Activated T-helper 1 cell treated with anti-CD3 and anti-CD28 coated beads, Interleukin-12 subunit alpha, Interleukin-12 subunit beta, Interleukin-2, Interleukin-4 antibody, amounts not matched to agents 30 ng/mL and 10 ng/mL and 1 ng/mL, durations not matched to agents 14 hours and 24 hours and 36 hours (primary cell): Measurements from ENCODE around the gene CPHXL2. TPM values are rescaled to one million over a fixed set of nuclear protein-coding genes. Genes with fewer than 3 reads are reported as not detected.
A peak's percentile ranks its signal among the peaks of the same experiment; 100 is the strongest.

Source experiments
- DNase-seq: peaks from one replicate; pipeline ENCODE4 v3.0.0; 2021; ENCODE audit warnings: low spot score
- H3K27ac Mint-ChIP-seq: one replicate; pipeline ENCODE4 v1.8.0; 2021; ENCODE audit warnings: mild to moderate bottlenecking, mixed read lengths
- H3K27me3 Mint-ChIP-seq: one replicate; pipeline ENCODE4 v1.8.0; 2022; ENCODE audit warnings: mild to moderate bottlenecking, moderate library complexity, mixed read lengths; ENCODE audit not compliant: insufficient read depth
- H3K36me3 Mint-ChIP-seq: one replicate; pipeline ENCODE4 v1.8.0; 2021; ENCODE audit warnings: low read depth, mixed read lengths
- H3K4me1 Mint-ChIP-seq: one replicate; pipeline ENCODE4 v1.8.0; 2021; ENCODE audit warnings: low read depth, mixed read lengths
- H3K4me3 Mint-ChIP-seq: one replicate; pipeline ENCODE4 v1.8.0; 2021; ENCODE audit warnings: mild to moderate bottlenecking, moderate library complexity, mixed read lengths
- H3K9me3 Mint-ChIP-seq: one replicate; pipeline ENCODE4 v1.8.0; 2021; ENCODE audit warnings: mixed read lengths
- intact Hi-C: fragments of 100-400 bp; cut with micrococcal nuclease; formaldehyde crosslinking; loops from one replicate; pipeline ENCODE4 v1.15.1; 2024
- total RNA-seq: library from RNA; stranded (reverse); gene quantifications from 2 replicates; pipeline ENCODE4 v1.2.3, GENCODE V29; 2022

CPHXL2 gene
- total RNA-seq, 1 donor from 2014 or later, result not detected

- H3K4me3 Mint-ChIP-seq, result no peak overlapping the region
- DNase-seq, result no peak
- H3K27ac Mint-ChIP-seq, result peak overlapping the region; percentile 84
- H3K4me1 Mint-ChIP-seq, result peaks cover 35% of the 10 kb centered on the region
- intact Hi-C loops, result loop anchor here (10.0 kb wide), 1 partner anchor 644 kb away; the partner anchor contains the start of gene WDR59
- H3K36me3 Mint-ChIP-seq, result peaks cover 79% of the 10 kb centered on the region
- no peaks in the 10 kb centered on the region for H3K9me3 Mint-ChIP-seq
- no peaks in the 10 kb centered on the region for H3K27me3 Mint-ChIP-seq
Measured at GRCh38 chr16:75629132-75629531, 47.7 kb downstream of the CPHXL2 start.

GRCh38 chr16:75628351-75628750 lies 48.5 kb downstream of the CPHXL2 start:
- no peaks in the 10 kb centered on the region for H3K9me3 Mint-ChIP-seq
- peak overlapping the region; percentile 15 for H3K4me3 Mint-ChIP-seq
- H3K27me3 Mint-ChIP-seq, result no peaks in the 10 kb centered on the region
- intact Hi-C loops, result loop anchor here (10.0 kb wide), 1 partner anchor 644 kb away; the partner anchor contains the start of gene WDR59
- H3K36me3 Mint-ChIP-seq, result peaks cover 72% of the 10 kb centered on the region
- peak overlapping the region; percentile 81 for H3K27ac Mint-ChIP-seq
- DNase-seq, result no peak
- H3K4me1 Mint-ChIP-seq, result peaks cover 37% of the 10 kb centered on the region

GRCh38 chr16:75627851-75628250 lies 49.0 kb downstream of the CPHXL2 start:
- peaks cover 40% of the 10 kb centered on the region for H3K4me1 Mint-ChIP-seq
- no peaks in the 10 kb centered on the region for H3K27me3 Mint-ChIP-seq
- H3K9me3 Mint-ChIP-seq, result no peaks in the 10 kb centered on the region
- intact Hi-C loops, result loop anchor here (10.0 kb wide), 1 partner anchor 643 kb away; the partner anchor contains the start of gene WDR59
- H3K36me3 Mint-ChIP-seq, result peaks cover 70% of the 10 kb centered on the region
- peak overlapping the region; percentile 15 for H3K4me3 Mint-ChIP-seq
- DNase-seq, result no peak
- peak overlapping the region; percentile 81 for H3K27ac Mint-ChIP-seq

- intact Hi-C loops, result loop anchor here (10.0 kb wide), 1 partner anchor 642 kb away; the partner anchor contains the start of gene WDR59
- Mint-ChIP-seq H3K36me3 (peaks cover 64% of the 10 kb centered on the region), H3K4me1 (peaks cover 48% of the 10 kb centered on the region), H3K4me3 (no peak overlapping the region), H3K9me3 (no peaks in the 10 kb centered on the region), H3K27ac (peak overlapping the region; percentile 19), H3K27me3 (no peaks in the 10 kb centered on the region)
- no peak for DNase-seq
Measured at GRCh38 chr16:75626806-75627205, 50.0 kb downstream of the CPHXL2 start.

- H3K36me3 Mint-ChIP-seq, result peaks cover 58% of the 10 kb centered on the region
- H3K27ac Mint-ChIP-seq, result peak overlapping the region; percentile 9
- DNase-seq, result no peak
- H3K4me3 Mint-ChIP-seq, result no peak overlapping the region
- H3K27me3 Mint-ChIP-seq, result no peaks in the 10 kb centered on the region
- no peaks in the 10 kb centered on the region for H3K9me3 Mint-ChIP-seq
- intact Hi-C loops, result loop anchor here (5.0 to 10.0 kb wide), 2 partner anchors 243 to 640 kb away; partner anchors contain the start of gene WDR59
- peaks cover 65% of the 10 kb centered on the region for H3K4me1 Mint-ChIP-seq
Measured at GRCh38 chr16:75624921-75625334, 51.9 kb downstream of the CPHXL2 start.

- H3K9me3 Mint-ChIP-seq, result no peaks in the 10 kb centered on the region
Measured at GRCh38 chr16:75622761-75623605, 53.8 kb downstream of the CPHXL2 start, which contains the start of gene ADAT1. Gene ADAT1 (minus strand): TSS chr16:75623281. CDS start chr16:75620799, 2,482 bp downstream.

GRCh38 chr16:75621170-75621477 lies 55.7 kb downstream of the CPHXL2 start:
- H3K4me3 Mint-ChIP-seq, result peak overlapping the region; percentile 90
- no peaks in the 10 kb centered on the region for H3K9me3 Mint-ChIP-seq
- intact Hi-C loops, result loop anchor here (5.0 to 10.0 kb wide), 2 partner anchors 239 to 636 kb away; partner anchors contain the start of gene WDR59
- H3K4me1 Mint-ChIP-seq, result peaks cover 53% of the 10 kb centered on the region
- no peak for DNase-seq
- H3K27ac Mint-ChIP-seq, result peak overlapping the region; percentile 61
- peaks cover 41% of the 10 kb centered on the region for H3K36me3 Mint-ChIP-seq
- no peaks in the 10 kb centered on the region for H3K27me3 Mint-ChIP-seq

More at GRCh38 chr16:75622761-75623605, 53.8 kb downstream of the CPHXL2 start, which contains the start of gene ADAT1:
- peak within 1 kb of the TSS; percentile 98 for H3K27ac Mint-ChIP-seq
- intact Hi-C loops, result loop anchor here (1.0 to 10.0 kb wide), 12 partner anchors 24 to 1567 kb away; partner anchors contain the start of genes CFDP1, GABARAPL2, KARS1 and PSMD7
- H3K4me3 Mint-ChIP-seq, result peak within 1 kb of the TSS; percentile 90
- H3K36me3 Mint-ChIP-seq, result peaks cover 45% of the 10 kb centered on the region
- peaks cover 54% of the 10 kb centered on the region for H3K4me1 Mint-ChIP-seq
- peak; percentile 96 for DNase-seq
- H3K27me3 Mint-ChIP-seq, result no peaks in the 10 kb centered on the region

GRCh38 chr16:75620326-75621169 lies 56.3 kb downstream of the CPHXL2 start:
- Mint-ChIP-seq H3K36me3 (peaks cover 38% of the 10 kb centered on the region), H3K27me3 (no peaks in the 10 kb centered on the region), H3K27ac (peak overlapping the region; percentile 61), H3K4me3 (peak overlapping the region; percentile 90), H3K4me1 (peaks cover 55% of the 10 kb centered on the region), H3K9me3 (no peaks in the 10 kb centered on the region)
- intact Hi-C loops, result loop anchor here (5.0 to 10.0 kb wide), 2 partner anchors 238 to 636 kb away; partner anchors contain the start of gene WDR59
- DNase-seq, result no peak

GRCh38 chr16:75618780-75619179 lies 58.0 kb downstream of the CPHXL2 start:
- no peak for DNase-seq
- Mint-ChIP-seq H3K4me3 (no peak overlapping the region), H3K9me3 (no peaks in the 10 kb centered on the region), H3K4me1 (peaks cover 50% of the 10 kb centered on the region), H3K36me3 (peaks cover 43% of the 10 kb centered on the region), H3K27ac (no peak overlapping the region), H3K27me3 (no peaks in the 10 kb centered on the region)
- intact Hi-C loops, result no loop called here

GRCh38 chr16:75617121-75617520 lies 59.7 kb downstream of the CPHXL2 start:
- DNase-seq, result no peak
- Mint-ChIP-seq H3K9me3 (no peaks in the 10 kb centered on the region), H3K27me3 (no peaks in the 10 kb centered on the region), H3K4me1 (peaks cover 40% of the 10 kb centered on the region), H3K4me3 (no peak overlapping the region), H3K27ac (peak overlapping the region; percentile 25), H3K36me3 (peaks cover 59% of the 10 kb centered on the region)
- intact Hi-C loops, result no loop called here

- H3K9me3 Mint-ChIP-seq, result no peaks in the 10 kb centered on the region
- H3K27me3 Mint-ChIP-seq, result no peaks in the 10 kb centered on the region
- peak overlapping the region; percentile 17 for H3K4me3 Mint-ChIP-seq
- peak overlapping the region; percentile 25 for H3K27ac Mint-ChIP-seq
- H3K36me3 Mint-ChIP-seq, result peaks cover 60% of the 10 kb centered on the region
- intact Hi-C loops, result no loop called here
- H3K4me1 Mint-ChIP-seq, result peaks cover 34% of the 10 kb centered on the region
- DNase-seq, result no peak
Measured at GRCh38 chr16:75616521-75617010, 60.2 kb downstream of the CPHXL2 start.

- H3K9me3 Mint-ChIP-seq, result no peaks in the 10 kb centered on the region
- DNase-seq, result no peak
- no peaks in the 10 kb centered on the region for H3K27me3 Mint-ChIP-seq
- intact Hi-C loops, result no loop called here
- peaks cover 55% of the 10 kb centered on the region for H3K36me3 Mint-ChIP-seq
- no peak overlapping the region for H3K27ac Mint-ChIP-seq
- no peak overlapping the region for H3K4me3 Mint-ChIP-seq
- peaks cover 25% of the 10 kb centered on the region for H3K4me1 Mint-ChIP-seq
Measured at GRCh38 chr16:75615619-75616018, 61.2 kb downstream of the CPHXL2 start.
